Breast epithelium (tissue), 3 donors: ENCODE data around the gene NAV2.

ENCODE experiments used
- POLR2A ChIP-seq: fragments of 450-650 bp; IDR thresholded peaks from one replicate; pipeline ENCODE4 v1.6.1; 2016; ENCODE audit warnings: antibody characterized with exemption, mild to moderate bottlenecking, moderate library complexity
- TF ChIP-seq, protein P1 (sequence below), 3 donors: fragments of 450-650 bp; IDR thresholded peaks; one replicate each; pipeline ENCODE4 v1.5.1; 2016 to 2017; ENCODE audit warnings: antibody characterized with exemption in 3 of 3, mild to moderate bottlenecking in 3 of 3, moderate library complexity in 3 of 3

GRCh38 chr11:20000351-20001134 lies 287.9 kb downstream of the NAV2 start:
- TF ChIP-seq, protein P1, sequence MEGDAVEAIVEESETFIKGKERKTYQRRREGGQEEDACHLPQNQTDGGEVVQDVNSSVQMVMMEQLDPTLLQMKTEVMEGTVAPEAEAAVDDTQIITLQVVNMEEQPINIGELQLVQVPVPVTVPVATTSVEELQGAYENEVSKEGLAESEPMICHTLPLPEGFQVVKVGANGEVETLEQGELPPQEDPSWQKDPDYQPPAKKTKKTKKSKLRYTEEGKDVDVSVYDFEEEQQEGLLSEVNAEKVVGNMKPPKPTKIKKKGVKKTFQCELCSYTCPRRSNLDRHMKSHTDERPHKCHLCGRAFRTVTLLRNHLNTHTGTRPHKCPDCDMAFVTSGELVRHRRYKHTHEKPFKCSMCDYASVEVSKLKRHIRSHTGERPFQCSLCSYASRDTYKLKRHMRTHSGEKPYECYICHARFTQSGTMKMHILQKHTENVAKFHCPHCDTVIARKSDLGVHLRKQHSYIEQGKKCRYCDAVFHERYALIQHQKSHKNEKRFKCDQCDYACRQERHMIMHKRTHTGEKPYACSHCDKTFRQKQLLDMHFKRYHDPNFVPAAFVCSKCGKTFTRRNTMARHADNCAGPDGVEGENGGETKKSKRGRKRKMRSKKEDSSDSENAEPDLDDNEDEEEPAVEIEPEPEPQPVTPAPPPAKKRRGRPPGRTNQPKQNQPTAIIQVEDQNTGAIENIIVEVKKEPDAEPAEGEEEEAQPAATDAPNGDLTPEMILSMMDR (IDR thresholded peaks at IDR 0.05): no peak
- no peak for TF ChIP-seq POLR2A
